Sigmoid colon (tissue), 7 donors: Measurements from ENCODE around the gene CYP3A5. TPM values are rescaled to one million over a fixed set of nuclear protein-coding genes. Genes with fewer than 3 reads are reported as not detected.
"Not testable (repeated sequence)": the region's sequence is repeated elsewhere in the genome, so short reads cannot be mapped to it uniquely, and the experiment has no call there.

Source experiments
- DNase-seq: peaks from one replicate; pipeline ENCODE4 v3.0.0-alpha.2; 2019
- H3K27ac ChIP-seq, 4 donors: fragments of 200-600 bp; sonication (generic); one replicate each; pipeline ENCODE4 v1.5.1; 2016 to 2019; ENCODE audit warnings: mild to moderate bottlenecking in 1 of 4
- H3K27me3 ChIP-seq, 3 donors: fragments of 200-600 bp; sonication (generic); one replicate each; pipeline ENCODE4 v1.5.1; 2019; ENCODE audit warnings: mild to moderate bottlenecking in 1 of 3
- H3K36me3 ChIP-seq, 4 donors: fragments of 200-600 bp; sonication (generic); one replicate each; pipeline ENCODE4 v1.5.1; 2016 to 2019
- H3K4me1 ChIP-seq, 4 donors: fragments of 200-600 bp; sonication (generic); one replicate each; pipeline ENCODE4 v1.5.1; 2017 to 2019
- H3K4me3 ChIP-seq, 4 donors: fragments of 200-600 bp; sonication (generic); one replicate each; pipeline ENCODE4 v1.5.1; 2017 to 2019; ENCODE audit warnings: mild to moderate bottlenecking in 2 of 4, moderate library complexity in 1 of 4
- H3K9me3 ChIP-seq, 4 donors: fragments of 200-600 bp in 3 of 4; sonication (generic) in 3 of 4; one replicate each; pipeline versions ENCODE4 v1.5.1 to v1.6.1; 2013 to 2019
- CTCF ChIP-seq, 4 experiments: fragments of 450-650 bp in 3 of 4; fragments of 200-600 bp in 1 of 4; IDR thresholded peaks; one replicate each; pipeline ENCODE4 v1.5.1; 2016 to 2019; ENCODE audit warnings: antibody characterized with exemption in 4 of 4, mild to moderate bottlenecking in 3 of 4, moderate library complexity in 2 of 4
- EP300 ChIP-seq, 4 donors: sonication (generic); formaldehyde crosslinking; IDR thresholded peaks; one replicate each; pipeline ENCODE4 v1.6.1; 2017; ENCODE audit warnings: antibody characterized with exemption in 4 of 4
- POLR2A ChIP-seq, 2 donors: fragments of 450-650 bp; IDR thresholded peaks; one replicate each; pipeline ENCODE4 v1.6.1; 2016; ENCODE audit warnings: antibody characterized with exemption in 2 of 2, mild to moderate bottlenecking in 2 of 2, moderate library complexity in 2 of 2
- POLR2AphosphoS5 ChIP-seq, 4 donors: sonication (generic); formaldehyde crosslinking; IDR thresholded peaks; one replicate each; pipeline ENCODE4 v1.6.1; 2017; ENCODE audit warnings: antibody characterized with exemption in 4 of 4
- WGBS, 2 donors: extraction: QIAGEN DNeasy Blood & Tissue Kit; methylation state at CpG; one replicate each; pipeline ENCODE4 v1.1.7; 2013; 5-methylcytosine and 5-hydroxymethylcytosine counted together
- intact Hi-C: fragments of 100-400 bp; cut with DNase I; formaldehyde crosslinking; loops from one replicate; pipeline ENCODE4 v1.15.1; 2023
- polyA plus RNA-seq, 3 donors: library from polyadenylated mRNA; stranded (reverse); fragments of 200-250 nt; gene quantifications; one replicate each; pipeline ENCODE4 v1.2.3, GENCODE V29; 2013
- total RNA-seq, 4 donors: library from RNA; depleted of rRNA; stranded (reverse); fragments of >200 nt; gene quantifications; one replicate each; pipeline ENCODE4 v1.1.0, GENCODE V29; 2016
- donor health status: healthy with polysubstance abuse.
- donor health status: Bipolar disorder and iron deficiency.
- donor health status: healthy.

CYP3A5 gene
- total and polyA plus RNA-seq, 7 donors: 0.54 to 36.1 (median 7.5) TPM

GRCh38 chr7:99665312-99666012, 14.3 kb downstream of the CYP3A5 start:
- 96 to 97% methylated on average over 3 of the region's 3 CpGs for WGBS, 2 donors
- Histone ChIP-seq H3K27me3 (no peaks in the 10 kb centered on the region), H3K36me3 (peaks cover 0 to 13% (median 0%) of the 10 kb centered on the region in 4 donors), H3K27ac (no peak overlapping the region), H3K4me3 (no peak overlapping the region), H3K4me1 (no peaks in the 10 kb centered on the region), H3K9me3 (no peaks in the 10 kb centered on the region)
- TF ChIP-seq CTCF (IDR thresholded peaks at IDR 0.05) (no peak), EP300 (IDR thresholded peaks at IDR 0.05) (no peak), POLR2AphosphoS5 (IDR thresholded peaks at IDR 0.05) (no peak), POLR2A (IDR thresholded peaks at IDR 0.05) (no peak)
- intact Hi-C loops: no loop called here
- DNase-seq: no peak

GRCh38 chr7:99657879-99658278, 21.9 kb downstream of the CYP3A5 start:
- peaks cover 0 to 11% (median 0%) of the 10 kb centered on the region in 4 donors for H3K36me3 ChIP-seq
- H3K4me1 ChIP-seq, H3K4me3 ChIP-seq, H3K27ac ChIP-seq, intact Hi-C loops, DNase-seq, H3K27me3 ChIP-seq, H3K9me3 ChIP-seq: not testable (repeated sequence)
- 92 to 95% methylated on average over 5 of the region's 5 CpGs for WGBS, 2 donors

- H3K9me3 ChIP-seq, intact Hi-C loops, DNase-seq, H3K36me3 ChIP-seq, H3K4me3 ChIP-seq, H3K27me3 ChIP-seq, H3K27ac ChIP-seq, H3K4me1 ChIP-seq: not testable (repeated sequence)
- 88 to 92% methylated on average over 1 to 2 of the region's 3 CpGs for WGBS, 2 donors
Observed at GRCh38 chr7:99654626-99655025, 25.2 kb downstream of the CYP3A5 start.

GRCh38 chr7:99653754-99654153, 26.0 kb downstream of the CYP3A5 start:
- no peak overlapping the region for H3K4me3 ChIP-seq
- H3K9me3 ChIP-seq: no peaks in the 10 kb centered on the region
- H3K36me3 ChIP-seq: peaks cover 0 to 6% (median 0%) of the 10 kb centered on the region in 4 donors
- H3K27ac ChIP-seq: no peak overlapping the region
- TF ChIP-seq EP300 (IDR thresholded peaks at IDR 0.05): no peak
- no peak for TF ChIP-seq POLR2AphosphoS5 (IDR thresholded peaks at IDR 0.05)
- no peak for TF ChIP-seq CTCF (IDR thresholded peaks at IDR 0.05)
- TF ChIP-seq POLR2A (IDR thresholded peaks at IDR 0.05): no peak
- intact Hi-C loops: no loop called here
- H3K4me1 ChIP-seq: no peaks in the 10 kb centered on the region
- no peaks in the 10 kb centered on the region for H3K27me3 ChIP-seq
- WGBS, 2 donors: 96 to 98% methylated on average over 3 of the region's 3 CpGs
- no peak for DNase-seq

GRCh38 chr7:99653269-99653668, 26.5 kb downstream of the CYP3A5 start:
- not testable (repeated sequence) for H3K9me3 ChIP-seq

GRCh38 chr7:99652671-99653070, 27.1 kb downstream of the CYP3A5 start:
- TF ChIP-seq POLR2A (IDR thresholded peaks at IDR 0.05) (no peak), EP300 (IDR thresholded peaks at IDR 0.05) (no peak), POLR2AphosphoS5 (IDR thresholded peaks at IDR 0.05) (no peak), CTCF (IDR thresholded peaks at IDR 0.05) (no peak)
- no peak overlapping the region for H3K4me3 ChIP-seq
- intact Hi-C loops: no loop called here
- no peak overlapping the region for H3K27ac ChIP-seq
- no peaks in the 10 kb centered on the region for H3K4me1 ChIP-seq
- no peaks in the 10 kb centered on the region for H3K27me3 ChIP-seq
- peaks cover 0 to 6% (median 0%) of the 10 kb centered on the region in 4 donors for H3K36me3 ChIP-seq
- no peak for DNase-seq
- 96 to 99% methylated on average over 2 of the region's 2 CpGs for WGBS, 2 donors
- no peaks in the 10 kb centered on the region for H3K9me3 ChIP-seq

More at GRCh38 chr7:99653269-99653668, 26.5 kb downstream of the CYP3A5 start:
- H3K27ac ChIP-seq, intact Hi-C loops, DNase-seq, H3K4me3 ChIP-seq, H3K36me3 ChIP-seq, H3K27me3 ChIP-seq, H3K4me1 ChIP-seq: not testable (repeated sequence)
- 96% methylated on average over 4 of the region's 4 CpGs for WGBS, 2 donors
